Measurements from ENCODE around the gene DELE1.

- TF ChIP-seq POLR2A (IDR thresholded peaks at IDR 0.05) (no peak), CTCF (IDR thresholded peaks at IDR 0.05) (no peak)
Observed at GRCh38 chr5:141961466-141961865, 37.8 kb downstream of the DELE1 start.
